ENCODE measurements around the gene AXIN1. TPM values are rescaled to one million over a fixed set of nuclear protein-coding genes. Genes with fewer than 3 reads are reported as not detected.
"Not testable (repeated sequence)": the region's sequence is repeated elsewhere in the genome, so short reads cannot be mapped to it uniquely, and the experiment has no call there.

Gene AXIN1
- total and polyA plus RNA-seq, 9 of the 15 experiments (the other 6 are each of a cell fraction or from before 2014, with no cell fraction given): 0.42 to 58.0 (median 25.9) TPM

- TF ChIP-seq, protein P1, sequence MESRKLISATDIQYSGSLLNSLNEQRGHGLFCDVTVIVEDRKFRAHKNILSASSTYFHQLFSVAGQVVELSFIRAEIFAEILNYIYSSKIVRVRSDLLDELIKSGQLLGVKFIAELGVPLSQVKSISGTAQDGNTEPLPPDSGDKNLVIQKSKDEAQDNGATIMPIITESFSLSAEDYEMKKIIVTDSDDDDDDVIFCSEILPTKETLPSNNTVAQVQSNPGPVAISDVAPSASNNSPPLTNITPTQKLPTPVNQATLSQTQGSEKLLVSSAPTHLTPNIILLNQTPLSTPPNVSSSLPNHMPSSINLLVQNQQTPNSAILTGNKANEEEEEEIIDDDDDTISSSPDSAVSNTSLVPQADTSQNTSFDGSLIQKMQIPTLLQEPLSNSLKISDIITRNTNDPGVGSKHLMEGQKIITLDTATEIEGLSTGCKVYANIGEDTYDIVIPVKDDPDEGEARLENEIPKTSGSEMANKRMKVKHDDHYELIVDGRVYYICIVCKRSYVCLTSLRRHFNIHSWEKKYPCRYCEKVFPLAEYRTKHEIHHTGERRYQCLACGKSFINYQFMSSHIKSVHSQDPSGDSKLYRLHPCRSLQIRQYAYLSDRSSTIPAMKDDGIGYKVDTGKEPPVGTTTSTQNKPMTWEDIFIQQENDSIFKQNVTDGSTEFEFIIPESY (CRISPR knock-in tag; IDR thresholded peaks at IDR 0.05): peak; percentile 34; the same call in 1 of the 2 replicates
- peak in 1 of 2 experiments; percentile 19 for TF ChIP-seq AFF1 (IDR thresholded peaks at IDR 0.05; ENCODE audit: low read depth in 1 of 2, partially characterized antibody in 2 of 2)
- TF ChIP-seq ZNF395 (CRISPR knock-in tag; IDR thresholded peaks at IDR 0.05): 0 out of 2 replicates have a peak, but pooled peaks have one; percentile 11
- TF ChIP-seq L3MBTL2 (IDR thresholded peaks at IDR 0.05): peak; percentile 51
- TF ChIP-seq MNT (conservative IDR thresholded peaks at IDR 0.05): peak; percentile 50 to 68
- peak; percentile 86; the same call in 1 of the 2 replicates for TF ChIP-seq ZNF263 (CRISPR knock-in tag; IDR thresholded peaks at IDR 0.05; ENCODE audit: borderline replicate concordance)
- peak; percentile 68 for TF ChIP-seq NCOR1 (IDR thresholded peaks at IDR 0.05)
- TF ChIP-seq MTA2 (IDR thresholded peaks at IDR 0.05; ENCODE audit: low read depth): 0 out of 2 replicates have a peak, but pooled peaks have one; percentile 21
- 0 out of 2 replicates have a peak, but pooled peaks have one; percentile 22 for TF ChIP-seq E2F1 (CRISPR knock-in tag; IDR thresholded peaks at IDR 0.05)
- TF ChIP-seq SP1 (CRISPR knock-in tag; IDR thresholded peaks at IDR 0.05): 0 out of 2 replicates have a peak, but pooled peaks have one; percentile 16
- TF ChIP-seq TEAD4 (IDR thresholded peaks at IDR 0.05; ENCODE audit: low read length): peak; percentile 43
- TF ChIP-seq TEAD4 (CRISPR knock-in tag; IDR thresholded peaks at IDR 0.05; ENCODE audit: borderline replicate concordance): not testable (repeated sequence)
- peak; percentile 64; the same call in 1 of the 2 replicates for TF ChIP-seq CTBP1 (IDR thresholded peaks at IDR 0.05; ENCODE audit: borderline replicate concordance)
- TF ChIP-seq ZNF444 (CRISPR knock-in tag; IDR thresholded peaks at IDR 0.05): peak; percentile 77; the same call in 1 of the 2 replicates
- TF ChIP-seq SMARCA4 (IDR thresholded peaks at IDR 0.05): peak; percentile 52; the same call in 1 of the 2 replicates
- TF ChIP-seq DPF2 (IDR thresholded peaks at IDR 0.05): peak; percentile 38; the same call in 1 of the 2 replicates
Observed at GRCh38 chr16:387761-388666, 35.5 kb upstream of the AXIN1 start (continued).

Data from K562 (cell line).